AG09319 (cell line): ENCODE results near the gene CHMP6.

Experiments
- DNase-seq: peaks from one replicate; pipeline ENCODE4 v3.0.0-alpha.2; 2010; ENCODE audit warnings: low read depth; ENCODE audit errors: extremely low read depth
- TF ChIP-seq, protein P1 (sequence below): IDR thresholded peaks from 2 replicates; pipeline ENCODE4 v1.5.1; 2011; ENCODE audit warnings: low read depth, mild to moderate bottlenecking, inconsistent platforms, low read length, moderate library complexity

CHMP6 gene

GRCh38 chr17:80963812-80964543 lies 27.7 kb upstream of the CHMP6 start:
- TF ChIP-seq, protein P1, sequence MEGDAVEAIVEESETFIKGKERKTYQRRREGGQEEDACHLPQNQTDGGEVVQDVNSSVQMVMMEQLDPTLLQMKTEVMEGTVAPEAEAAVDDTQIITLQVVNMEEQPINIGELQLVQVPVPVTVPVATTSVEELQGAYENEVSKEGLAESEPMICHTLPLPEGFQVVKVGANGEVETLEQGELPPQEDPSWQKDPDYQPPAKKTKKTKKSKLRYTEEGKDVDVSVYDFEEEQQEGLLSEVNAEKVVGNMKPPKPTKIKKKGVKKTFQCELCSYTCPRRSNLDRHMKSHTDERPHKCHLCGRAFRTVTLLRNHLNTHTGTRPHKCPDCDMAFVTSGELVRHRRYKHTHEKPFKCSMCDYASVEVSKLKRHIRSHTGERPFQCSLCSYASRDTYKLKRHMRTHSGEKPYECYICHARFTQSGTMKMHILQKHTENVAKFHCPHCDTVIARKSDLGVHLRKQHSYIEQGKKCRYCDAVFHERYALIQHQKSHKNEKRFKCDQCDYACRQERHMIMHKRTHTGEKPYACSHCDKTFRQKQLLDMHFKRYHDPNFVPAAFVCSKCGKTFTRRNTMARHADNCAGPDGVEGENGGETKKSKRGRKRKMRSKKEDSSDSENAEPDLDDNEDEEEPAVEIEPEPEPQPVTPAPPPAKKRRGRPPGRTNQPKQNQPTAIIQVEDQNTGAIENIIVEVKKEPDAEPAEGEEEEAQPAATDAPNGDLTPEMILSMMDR = no peak
- DNase-seq = no peak

- TF ChIP-seq, protein P1 = no peak
Measured at GRCh38 chr17:80964544-80964856, 27.1 kb upstream of the CHMP6 start.

DNA sequence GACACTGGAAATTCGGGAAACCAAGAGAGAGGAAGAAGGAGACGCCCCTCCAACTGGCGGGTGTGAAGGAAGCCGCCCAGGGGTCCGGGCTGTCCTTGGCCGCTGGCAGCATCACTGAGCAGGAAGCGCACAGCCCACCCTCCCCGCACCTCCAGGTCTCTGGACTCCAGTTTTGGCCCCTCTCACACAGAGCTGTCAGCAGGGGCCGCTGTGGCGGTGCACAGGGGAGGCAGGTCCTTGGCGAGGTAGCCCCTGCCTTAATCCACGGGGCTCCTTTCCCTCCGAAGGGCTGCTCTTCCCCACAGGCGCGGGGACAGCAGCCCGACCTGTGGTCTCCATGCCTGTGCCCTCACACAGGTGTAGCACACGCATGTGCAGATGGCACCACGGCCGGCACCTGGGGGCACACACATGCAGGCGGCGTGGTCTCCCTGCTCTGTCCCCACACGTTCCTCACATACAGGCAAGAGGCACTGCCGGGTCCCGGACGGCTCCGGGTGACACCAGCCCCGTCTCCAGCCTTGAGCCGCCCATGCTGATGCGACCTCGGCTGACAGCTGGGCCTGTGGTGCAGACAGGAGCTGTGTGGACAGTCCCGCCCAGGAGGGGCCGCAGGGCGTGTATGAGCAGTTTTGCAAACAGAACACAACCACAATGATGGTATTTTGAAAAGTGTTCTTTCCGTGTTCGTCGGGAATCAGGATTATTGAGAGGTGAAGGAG lies 26.6 kb upstream of the CHMP6 start:
- TF ChIP-seq, protein P1 = no peak
- no peak for DNase-seq

More at GRCh38 chr17:80964544-80964856, 27.1 kb upstream of the CHMP6 start:
- no peak for DNase-seq

- DNase-seq = no peak
- TF ChIP-seq, protein P1 = no peak
Measured at GRCh38 chr17:80965606-80966005, 26.0 kb upstream of the CHMP6 start.

DNA sequence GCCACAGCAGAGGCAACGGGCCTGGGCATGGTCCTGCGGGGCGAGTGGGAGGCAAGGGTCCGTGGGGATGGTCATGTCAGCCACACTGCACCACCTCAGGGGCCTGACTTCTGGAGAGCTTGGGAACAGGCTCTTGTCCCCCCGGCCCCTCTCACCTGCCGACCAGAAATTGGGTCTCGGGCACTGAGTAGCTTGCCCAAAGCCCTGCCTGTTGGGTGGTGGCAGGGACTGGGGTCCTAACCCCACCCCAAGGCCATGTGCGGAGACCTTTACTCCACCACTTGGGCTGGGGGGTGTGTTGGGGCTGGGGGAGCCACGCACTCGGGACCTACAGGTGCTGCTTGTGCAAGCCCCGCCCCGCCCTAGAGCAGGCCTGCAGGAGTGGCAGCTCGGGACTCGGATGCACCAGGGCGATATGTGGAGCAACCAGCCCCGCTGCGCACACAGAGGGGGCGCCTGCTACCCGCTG lies 24.2 kb upstream of the CHMP6 start:
- no peak for DNase-seq
- TF ChIP-seq, protein P1 = no peak

GRCh38 chr17:80968602-80969029 lies 23.0 kb upstream of the CHMP6 start:
- TF ChIP-seq, protein P1 = no peak
- DNase-seq = peak; percentile 35

DNA sequence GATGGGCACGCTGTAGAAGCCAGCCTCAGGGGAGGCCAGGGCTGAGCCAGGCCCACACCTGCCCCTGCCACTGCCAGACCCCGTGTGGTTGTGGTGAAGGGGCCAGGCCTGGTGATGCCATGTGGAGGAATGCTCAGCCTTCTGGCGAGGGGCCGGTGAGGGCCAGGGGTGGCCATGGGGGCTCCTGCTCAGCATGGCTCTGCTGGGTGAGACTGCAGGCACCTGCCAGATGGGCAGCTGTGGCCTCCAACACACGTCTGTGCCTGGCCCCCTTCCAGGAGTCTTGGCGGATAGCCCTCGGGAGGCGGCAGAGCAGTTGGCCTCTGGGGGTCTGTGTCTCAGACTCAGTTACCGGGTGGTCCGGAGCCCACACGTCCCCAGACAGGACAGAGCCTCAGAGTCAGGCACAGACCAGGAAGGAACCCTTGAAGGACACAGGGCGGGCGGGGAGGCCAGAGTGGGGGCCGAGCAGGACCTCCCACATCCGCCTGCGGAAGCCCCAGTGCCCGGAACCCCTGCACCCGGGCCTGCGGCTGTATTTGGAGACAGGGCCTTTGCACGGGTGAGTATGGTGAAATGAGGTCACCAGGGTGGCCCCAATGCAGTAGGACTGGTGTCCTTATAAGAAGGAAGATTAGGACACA lies 22.5 kb upstream of the CHMP6 start:
- TF ChIP-seq, protein P1 = no peak
- DNase-seq = no peak
